ENCODE measurements around the gene FAM131C. TPM values are rescaled to one million over a fixed set of nuclear protein-coding genes. Genes with fewer than 3 reads are reported as not detected.
A peak's percentile ranks its signal among the peaks of the same experiment; 100 is the strongest.

The FAM131C gene
- total RNA-seq, 2 donors from 2014 or later, result 0.24 to 0.69 TPM

- no peak for ATAC-seq (replicated peaks)
- Mint-ChIP-seq H3K9me3 (no peaks in the 10 kb centered on the region), H3K4me3 (no peak overlapping the region), H3K27ac (no peak overlapping the region), H3K27me3 (peaks cover 9% of the 10 kb centered on the region), H3K4me1 (peaks cover 14% of the 10 kb centered on the region), H3K36me3 (ENCODE audit: low read depth) (no peaks in the 10 kb centered on the region)
Measured at GRCh38 chr1:16076031-16076864, 2.8 kb upstream of the FAM131C start.

DNA sequence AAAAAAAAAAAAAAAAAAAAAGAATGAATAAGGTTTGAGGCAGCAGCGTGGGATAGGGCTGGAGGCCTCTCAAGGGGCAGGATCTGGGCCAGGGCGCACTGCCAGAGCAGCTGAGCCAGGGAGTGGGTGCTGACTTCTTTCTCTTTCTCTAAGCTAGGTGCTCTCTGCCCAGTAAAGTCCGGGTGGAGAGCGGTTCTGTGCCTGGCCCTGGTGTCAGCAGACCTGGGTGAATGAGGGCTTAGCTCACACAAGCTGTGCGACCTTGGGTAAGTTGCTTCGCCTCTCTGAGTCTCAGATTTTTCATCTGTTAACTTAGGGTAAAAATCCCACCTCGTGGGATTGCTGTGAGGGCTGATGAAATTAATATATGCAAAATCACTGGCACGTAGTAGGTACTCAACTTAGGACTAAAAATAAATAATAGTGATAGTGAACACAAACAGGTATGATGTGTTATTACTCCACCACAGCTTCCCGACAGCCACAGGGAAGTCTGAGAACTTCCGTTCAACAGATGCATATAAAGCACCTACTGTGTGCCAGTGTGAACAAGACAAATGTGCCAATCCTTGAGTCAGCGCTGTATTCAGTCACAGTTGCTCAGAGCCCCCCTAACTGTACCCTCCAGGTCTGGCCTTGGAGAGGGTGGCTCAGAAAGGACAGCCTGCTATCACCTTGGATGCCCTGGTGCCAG lies 2.0 kb upstream of the FAM131C start:
- no peak for ATAC-seq (replicated peaks)
- H3K4me3 Mint-ChIP-seq, result no peak overlapping the region

DNA sequence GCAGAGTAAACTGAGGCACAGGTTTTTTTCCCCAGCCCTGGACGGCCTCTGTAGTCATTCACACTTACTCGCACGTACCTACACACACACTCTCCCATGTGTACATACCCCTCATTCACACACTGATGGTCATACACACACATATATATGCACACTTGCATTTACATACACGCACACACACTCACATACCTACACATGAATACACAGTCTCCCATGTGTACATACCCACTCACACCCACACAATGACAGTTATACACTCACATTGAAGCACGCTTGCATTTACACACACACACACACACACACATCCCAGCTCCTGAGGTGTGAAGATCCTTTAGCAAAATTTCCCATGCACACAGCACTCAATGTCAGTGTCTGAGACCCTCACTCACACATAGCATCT lies 766 bp upstream of the FAM131C start:
- ATAC-seq (replicated peaks), result no peak
- H3K9me3 Mint-ChIP-seq, result no peaks in the 10 kb centered on the region
- H3K4me3 Mint-ChIP-seq, result peak overlapping the region; percentile 70
- H3K4me1 Mint-ChIP-seq, result peaks cover 14% of the 10 kb centered on the region
- H3K27ac Mint-ChIP-seq, result peak overlapping the region; percentile 26
- peaks cover 9% of the 10 kb centered on the region for H3K27me3 Mint-ChIP-seq
- H3K36me3 Mint-ChIP-seq (ENCODE audit: low read depth), result no peaks in the 10 kb centered on the region

More for the DNA sequence above, 2.0 kb upstream of the FAM131C start:
- H3K27me3 Mint-ChIP-seq, result peaks cover 9% of the 10 kb centered on the region
- H3K4me1 Mint-ChIP-seq, result peaks cover 14% of the 10 kb centered on the region
- H3K9me3 Mint-ChIP-seq, result no peaks in the 10 kb centered on the region
- H3K36me3 Mint-ChIP-seq (ENCODE audit: low read depth), result no peaks in the 10 kb centered on the region
- no peak overlapping the region for H3K27ac Mint-ChIP-seq

DNA sequence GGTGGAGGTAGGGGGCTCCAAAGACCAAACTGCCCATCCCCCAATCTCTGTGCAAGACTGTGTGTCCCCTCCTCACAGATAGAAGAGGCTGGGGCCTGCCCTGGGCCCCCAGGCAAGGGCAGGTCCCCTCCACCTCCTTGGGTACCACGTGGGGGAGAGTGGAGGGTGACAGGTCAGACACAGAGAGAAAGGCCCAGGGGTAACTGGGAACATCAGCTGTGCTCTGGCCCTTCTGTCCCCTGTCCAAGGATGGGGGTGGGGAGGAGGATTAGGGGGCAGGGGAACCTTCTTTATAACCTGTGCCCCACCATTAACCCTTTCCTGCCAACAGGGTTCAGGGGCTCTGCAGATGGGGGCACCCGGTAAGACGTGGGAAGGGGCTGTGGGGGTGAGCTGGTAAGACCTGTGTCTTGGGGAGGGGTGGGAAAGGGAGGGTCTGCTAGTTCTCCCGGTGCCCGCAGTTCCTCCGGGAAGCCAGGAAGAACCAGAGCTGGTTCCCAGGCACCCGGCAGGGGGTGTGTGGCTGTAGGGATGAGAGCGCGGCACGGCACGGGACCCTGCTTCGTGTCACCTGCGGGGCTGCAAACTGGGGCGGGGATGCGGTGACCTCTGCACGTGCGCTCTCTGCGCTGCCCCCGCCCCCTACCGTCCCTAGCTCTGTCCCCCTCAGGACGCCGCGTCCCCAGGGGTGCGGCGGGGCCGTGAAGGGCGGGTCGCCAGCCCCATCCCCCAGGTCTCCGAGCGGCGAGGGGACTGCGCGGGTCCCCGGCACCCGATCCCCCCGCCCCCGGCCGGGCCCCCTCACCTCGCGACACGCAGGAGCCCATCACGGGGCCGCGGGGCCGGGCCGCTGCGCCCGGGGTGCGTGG lies 601 bp downstream of the FAM131C start:
- Mint-ChIP-seq H3K4me1 (peaks cover 9% of the 10 kb centered on the region), H3K36me3 (ENCODE audit: low read depth) (no peaks in the 10 kb centered on the region), H3K4me3 (peak overlapping the region; percentile 4), H3K27me3 (peaks cover 9% of the 10 kb centered on the region), H3K9me3 (no peaks in the 10 kb centered on the region), H3K27ac (no peak overlapping the region)
- ATAC-seq (replicated peaks), result peak; percentile 2

- peaks cover 9% of the 10 kb centered on the region for H3K27me3 Mint-ChIP-seq
- peak overlapping the region; percentile 4 for H3K4me3 Mint-ChIP-seq
- no peaks in the 10 kb centered on the region for H3K9me3 Mint-ChIP-seq
- H3K4me1 Mint-ChIP-seq, result peaks cover 9% of the 10 kb centered on the region
- no peak for ATAC-seq (replicated peaks)
- H3K27ac Mint-ChIP-seq, result no peak overlapping the region
- no peaks in the 10 kb centered on the region for H3K36me3 Mint-ChIP-seq (ENCODE audit: low read depth)
Measured at GRCh38 chr1:16072095-16072494, 1.4 kb downstream of the FAM131C start.

DNA sequence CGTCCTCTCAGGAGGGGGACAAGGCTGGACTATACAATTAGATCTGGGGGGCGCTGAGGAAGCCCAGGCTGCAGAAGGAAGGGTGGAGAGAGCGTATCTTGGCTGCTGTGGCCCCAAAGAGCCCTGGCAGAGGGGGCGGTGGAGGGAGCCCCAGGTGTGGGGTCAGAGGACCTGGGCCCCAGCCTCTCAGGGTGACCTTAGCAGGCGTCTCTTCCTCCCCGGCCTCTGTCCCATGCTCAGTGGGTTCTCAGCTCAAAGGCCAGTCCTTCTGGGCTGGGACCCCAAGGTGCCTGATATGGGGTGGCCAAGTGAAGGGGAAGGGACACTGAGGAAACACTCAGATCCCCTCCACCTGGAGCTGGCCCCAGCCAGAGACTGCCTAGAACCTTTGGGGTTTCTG lies 1.8 kb downstream of the FAM131C start:
- no peak for ATAC-seq (replicated peaks)
- peaks cover 9% of the 10 kb centered on the region for H3K27me3 Mint-ChIP-seq
- H3K9me3 Mint-ChIP-seq, result no peaks in the 10 kb centered on the region

GRCh38 chr1:16070640-16071355 lies 2.7 kb downstream of the FAM131C start:
- Mint-ChIP-seq H3K4me1 (peaks cover 9% of the 10 kb centered on the region), H3K4me3 (no peak overlapping the region), H3K36me3 (ENCODE audit: low read depth) (no peaks in the 10 kb centered on the region), H3K9me3 (no peaks in the 10 kb centered on the region), H3K27me3 (peaks cover 9% of the 10 kb centered on the region), H3K27ac (no peak overlapping the region)
- no peak for ATAC-seq (replicated peaks)

More for the DNA sequence above, 1.8 kb downstream of the FAM131C start:
- peaks cover 9% of the 10 kb centered on the region for H3K4me1 Mint-ChIP-seq
- peak overlapping the region; percentile 4 for H3K4me3 Mint-ChIP-seq
- no peaks in the 10 kb centered on the region for H3K36me3 Mint-ChIP-seq (ENCODE audit: low read depth)
- no peak overlapping the region for H3K27ac Mint-ChIP-seq

- Mint-ChIP-seq H3K4me3 (no peak overlapping the region), H3K9me3 (no peaks in the 10 kb centered on the region), H3K27me3 (peaks cover 7% of the 10 kb centered on the region), H3K4me1 (peaks cover 14% of the 10 kb centered on the region), H3K27ac (no peak overlapping the region), H3K36me3 (ENCODE audit: low read depth) (no peaks in the 10 kb centered on the region)
- no peak for ATAC-seq (replicated peaks)
Measured at GRCh38 chr1:16068356-16069270, 4.8 kb downstream of the FAM131C start.

GRCh38 chr1:16067933-16068332 lies 5.5 kb downstream of the FAM131C start:
- Mint-ChIP-seq H3K4me1 (peaks cover 14% of the 10 kb centered on the region), H3K36me3 (ENCODE audit: low read depth) (no peaks in the 10 kb centered on the region), H3K27me3 (peaks cover 7% of the 10 kb centered on the region), H3K9me3 (no peaks in the 10 kb centered on the region), H3K4me3 (no peak overlapping the region), H3K27ac (no peak overlapping the region)
- no peak for ATAC-seq (replicated peaks)

- ATAC-seq (replicated peaks), result peak; percentile 27
- H3K27me3 Mint-ChIP-seq, result peaks cover 7% of the 10 kb centered on the region
- H3K9me3 Mint-ChIP-seq, result no peaks in the 10 kb centered on the region
- H3K4me3 Mint-ChIP-seq, result no peak overlapping the region
- peaks cover 14% of the 10 kb centered on the region for H3K4me1 Mint-ChIP-seq
- H3K27ac Mint-ChIP-seq, result no peak overlapping the region
- no peaks in the 10 kb centered on the region for H3K36me3 Mint-ChIP-seq (ENCODE audit: low read depth)
Measured at GRCh38 chr1:16067127-16067768, 6.2 kb downstream of the FAM131C start.

DNA sequence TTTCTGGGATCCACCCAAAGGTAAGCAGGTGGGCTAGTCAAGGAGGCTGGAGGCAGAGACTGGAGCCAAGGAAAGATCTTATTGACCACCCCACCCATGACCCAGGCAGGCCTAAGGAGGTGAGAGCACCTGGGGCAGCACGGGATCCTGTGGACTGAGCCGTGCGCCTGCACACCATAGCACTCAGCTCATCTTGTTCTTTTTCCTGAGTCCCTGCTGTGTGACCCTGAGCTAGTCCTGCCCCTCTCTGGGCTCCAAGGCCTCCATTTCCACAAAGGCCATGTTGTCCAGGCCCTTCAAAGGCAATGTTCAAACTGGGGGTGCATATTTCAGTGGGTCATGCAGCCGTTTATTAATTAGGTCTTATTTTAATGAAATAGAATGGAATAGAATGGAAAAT lies 7.2 kb downstream of the FAM131C start:
- H3K36me3 Mint-ChIP-seq (ENCODE audit: low read depth), result no peaks in the 10 kb centered on the region
- peaks cover 7% of the 10 kb centered on the region for H3K27me3 Mint-ChIP-seq
- no peak overlapping the region for H3K27ac Mint-ChIP-seq
- ATAC-seq (replicated peaks), result no peak
- no peaks in the 10 kb centered on the region for H3K9me3 Mint-ChIP-seq
- no peak overlapping the region for H3K4me3 Mint-ChIP-seq
- peaks cover 14% of the 10 kb centered on the region for H3K4me1 Mint-ChIP-seq

DNA sequence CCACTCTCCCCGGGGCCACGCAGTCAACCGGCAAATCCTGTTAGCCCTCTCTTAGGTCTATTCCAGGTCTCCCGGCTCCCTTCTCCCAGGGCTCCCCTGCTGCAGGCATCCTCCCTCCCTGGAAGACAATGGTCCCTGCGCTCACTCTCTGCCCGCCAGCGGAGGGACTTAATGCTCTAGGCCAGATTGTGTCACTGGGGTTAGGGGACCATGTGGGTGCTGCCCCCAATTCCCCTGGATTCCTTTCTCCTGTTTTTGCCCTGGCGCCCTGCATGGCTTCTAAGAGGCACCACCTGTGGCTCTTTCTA lies 8.2 kb downstream of the FAM131C start:
- peaks cover 14% of the 10 kb centered on the region for H3K4me1 Mint-ChIP-seq
- peak overlapping the region; percentile 37 for H3K27ac Mint-ChIP-seq
- no peak for ATAC-seq (replicated peaks)
- no peak overlapping the region for H3K4me3 Mint-ChIP-seq
- no peaks in the 10 kb centered on the region for H3K9me3 Mint-ChIP-seq
- peaks cover 7% of the 10 kb centered on the region for H3K27me3 Mint-ChIP-seq
- no peaks in the 10 kb centered on the region for H3K36me3 Mint-ChIP-seq (ENCODE audit: low read depth)

Measured in activated T-helper 17 cell treated with anti-CD3 and anti-CD28 coated beads, Interleukin-2, amount 50 U/mL, for 72 hours (primary cell).